Heart left ventricle (tissue), 16 donors: Measurements from ENCODE around the gene GADD45A. TPM values are rescaled to one million over a fixed set of nuclear protein-coding genes. Genes with fewer than 3 reads are reported as not detected.

Experiments
- ATAC-seq, 4 donors: fragments of 200-7000 bp; cut with Tn5 transposase; one replicate each; pipeline ENCODE4 v1.9.1; 2020 to 2022; ENCODE audit warnings: moderate library complexity in 4 of 4, mild to moderate bottlenecking in 3 of 4, moderate number of reproducible peaks in 1 of 4
- DNase-seq, 5 donors: peaks; one replicate each; pipeline ENCODE4 v3.0.0-alpha.2; 2020
- H3K27ac ChIP-seq, 12 donors: fragments of 200-600 bp; sonication (generic) in 4 of 12; one replicate each; pipeline versions ENCODE4 v1.5.0 to v1.8.0; 2016 to 2022; ENCODE audit warnings: mild to moderate bottlenecking in 2 of 12
- H3K27me3 ChIP-seq, 9 donors: fragments of 200-600 bp; sonication (generic) in 2 of 9; one replicate each; pipeline versions ENCODE4 v1.5.1 to v1.8.0; 2016 to 2022; ENCODE audit warnings: mild to moderate bottlenecking in 3 of 9
- H3K36me3 ChIP-seq, 9 donors: fragments of 200-600 bp; sonication (generic) in 2 of 9; one replicate each; pipeline versions ENCODE4 v1.5.0 to v1.8.0; 2018 to 2022; ENCODE audit warnings: mild to moderate bottlenecking in 2 of 9
- H3K4me1 ChIP-seq, 12 donors: fragments of 200-600 bp; sonication (generic) in 4 of 12; one replicate each; pipeline versions ENCODE4 v1.5.0 to v1.8.0; 2016 to 2022; ENCODE audit warnings: mild to moderate bottlenecking in 3 of 12
- H3K4me3 ChIP-seq, 12 donors: fragments of 200-600 bp; sonication (generic) in 4 of 12; one replicate each; pipeline versions ENCODE4 v1.5.0 to v1.8.0; 2017 to 2022; ENCODE audit warnings: mild to moderate bottlenecking in 9 of 12, moderate library complexity in 4 of 12
- H3K9me3 ChIP-seq, 12 donors: fragments of 200-600 bp; sonication (generic) in 4 of 12; one replicate each; pipeline versions ENCODE4 v1.5.0 to v1.8.0; 2016 to 2022; ENCODE audit warnings: mild to moderate bottlenecking in 1 of 12
- CTCF ChIP-seq, 12 donors: fragments of 200-600 bp; sonication (generic) in 4 of 12; IDR thresholded peaks; one replicate each; pipeline versions ENCODE4 v1.5.0 to v1.8.0; 2018 to 2022; ENCODE audit warnings: antibody characterized with exemption in 12 of 12, mild to moderate bottlenecking in 5 of 12
- POLR2A ChIP-seq, 2 donors: fragments of 450-650 bp; IDR thresholded peaks; one replicate each; pipeline ENCODE4 v1.6.1; 2017; ENCODE audit warnings: antibody characterized with exemption in 2 of 2, mild to moderate bottlenecking in 2 of 2, moderate library complexity in 2 of 2
- WGBS, 4 donors: extraction: QIAGEN DNeasy Blood & Tissue Kit in 2 of 4; methylation state at CpG; one replicate each; pipeline versions ENCODE4 v1.1.5 to v1.1.7; 2013 to 2018; 5-methylcytosine and 5-hydroxymethylcytosine counted together
- intact Hi-C, 10 donors: fragments of 100-400 bp; cut with DNase I; formaldehyde crosslinking; loops; one replicate each; pipeline versions ENCODE4 v1.11.1 to v1.14.2; 2022
- polyA plus RNA-seq, 2 donors: library from polyadenylated mRNA; stranded (reverse); fragments of 200-250 nt; gene quantifications; one replicate each; pipeline ENCODE4 v1.2.3, GENCODE V29; 2013
- total RNA-seq, 9 donors: library from RNA; depleted of rRNA in 2 of 9; stranded (reverse); fragments of >200 nt in 2 of 9; fragmentation: NEBNext Ultra II Directional in 3 of 9; extraction: Animal tissue kit (Norgen Biotek cat#: 25700) in 3 of 9; gene quantifications; one replicate each; pipeline versions ENCODE4 v1.1.0 to v1.2.4, GENCODE V29; 2016 to 2023
- donor health status: ischemic (EF 13 %, LVEDD 7.1; RV severe dilation, severe dysfunction).
- donor health status: healthy with polysubstance abuse.
- donor health status: DM: no; HTN: yes; CAD: no.
- donor health status: DM: no; HTN: no; CAD: no.
- donor health status: ischemic (EF 25% LVEDD 6.9; RV normal size, moderate dysfunction).
- donor health status: ischemic (EF 25% LVEDD 5.7; RV mildly dilated, moderate dysfunction).
- donor health status: healthy.
- donor health status: DM: yes; HTN: yes; CAD: no.
- donor health status: ischemic (EF 35%, LVEDD 5.7; RV mildly dilated, moderate dysfunction).
- donor health status: nonischemic (EF 11% LVEDD 7.7; RV severe dilation, severe dysfunction).
- donor health status: DM: yes; HTN: yes; CAD: no.
- donor health status: PGD.
- donor health status: ischemic (EF 29% LVEDD 5.4; RV normal size, mild dysfunction).
- donor health status: nonischemic (EF 23%, LVEDD 6.1; RV moderate dilation, normal function).

Gene GADD45A
- total and polyA plus RNA-seq, 11 donors: 26.5 to 119 (median 45.8) TPM

GRCh38 chr1:67668660-67669059 is 16.3 kb upstream of the GADD45A start:
- 30 to 57% (median 40%) methylated on average over 1 of the region's 1 CpG for WGBS, 4 donors
- intact Hi-C loops: no loop called here
- no peaks in the 10 kb centered on the region for H3K27me3 ChIP-seq
- ATAC-seq (no peak), DNase-seq (no peak)
- H3K9me3 ChIP-seq: no peaks in the 10 kb centered on the region
- no peaks in the 10 kb centered on the region for H3K36me3 ChIP-seq
- H3K4me3 ChIP-seq: no peak overlapping the region
- H3K4me1 ChIP-seq: peaks cover 0 to 3% (median 0%) of the 10 kb centered on the region in 12 donors
- no peak overlapping the region for H3K27ac ChIP-seq
- TF ChIP-seq POLR2A (IDR thresholded peaks at IDR 0.05) (no peak), CTCF (IDR thresholded peaks at IDR 0.05) (no peak)

GRCh38 chr1:67672260-67672803 is 12.7 kb upstream of the GADD45A start:
- no peak for TF ChIP-seq CTCF (IDR thresholded peaks at IDR 0.05)
- TF ChIP-seq POLR2A (IDR thresholded peaks at IDR 0.05): no peak
- no peaks in the 10 kb centered on the region for H3K36me3 ChIP-seq
- H3K4me3 ChIP-seq: no peak overlapping the region
- H3K27ac ChIP-seq: no peak overlapping the region
- 85 to 100% (median 96%) methylated on average over 1 of the region's 1 CpG for WGBS, 4 donors
- intact Hi-C loops: loop anchor here in 1 of 10 donors (10.0 kb wide), 1 partner anchor 108 kb away; no protein-coding TSS in a partner anchor
- peaks cover 0 to 17% (median 10%) of the 10 kb centered on the region in 12 donors for H3K4me1 ChIP-seq
- no peak for DNase-seq
- H3K9me3 ChIP-seq: no peaks in the 10 kb centered on the region
- no peaks in the 10 kb centered on the region for H3K27me3 ChIP-seq
- peak in 2 of 4 donors; percentile 45 to 54 for ATAC-seq

- intact Hi-C loops: loop anchor here in 1 of 10 donors (10.0 kb wide), 1 partner anchor 109 kb away; no protein-coding TSS in a partner anchor
- ATAC-seq: no peak
- TF ChIP-seq CTCF (IDR thresholded peaks at IDR 0.05) (no peak), POLR2A (IDR thresholded peaks at IDR 0.05) (no peak)
- H3K4me3 ChIP-seq: no peak overlapping the region
- DNase-seq: no peak
- no peaks in the 10 kb centered on the region for H3K27me3 ChIP-seq
- WGBS, 4 donors: 95 to 97% (median 95%) methylated on average over 1 of the region's 1 CpG
- H3K4me1 ChIP-seq: peaks cover 0 to 17% (median 10%) of the 10 kb centered on the region in 12 donors
- no peaks in the 10 kb centered on the region for H3K36me3 ChIP-seq
- peak overlapping the region in 1 of 12 donors; percentile 49 for H3K27ac ChIP-seq
- H3K9me3 ChIP-seq: no peaks in the 10 kb centered on the region
Measured at GRCh38 chr1:67673468-67674201, 11.4 kb upstream of the GADD45A start.

- WGBS, 4 donors: 27 to 54% (median 29%) methylated on average over 4 of the region's 4 CpGs
- Histone ChIP-seq H3K9me3 (no peaks in the 10 kb centered on the region), H3K4me1 (peaks cover 0 to 17% (median 10%) of the 10 kb centered on the region in 12 donors), H3K4me3 (no peak overlapping the region), H3K27me3 (no peaks in the 10 kb centered on the region), H3K36me3 (no peaks in the 10 kb centered on the region), H3K27ac (peak overlapping the region in 9 of 12 donors; percentile 5 to 49 (median 31))
- DNase-seq: peak in 4 of 5 donors; percentile 36 to 60 (median 42)
- TF ChIP-seq CTCF (IDR thresholded peaks at IDR 0.05): no peak
- no peak for TF ChIP-seq POLR2A (IDR thresholded peaks at IDR 0.05)
- intact Hi-C loops: loop anchor here in 1 of 10 donors (10.0 kb wide), 1 partner anchor 110 kb away; no protein-coding TSS in a partner anchor
- ATAC-seq: peak; percentile 61 to 96 (median 70)
Measured at GRCh38 chr1:67674260-67675011, 10.6 kb upstream of the GADD45A start.
